T-helper 2 cell treated with Interferon-gamma antibody and Interleukin-4, amounts not matched to agents 5 μg/mL and 100 μg/mL, for 36 hours (primary cell): ENCODE data around the gene MYOM3.

Experiments used
- DNase-seq: peaks from one replicate; pipeline ENCODE4 v3.0.0; 2021; ENCODE audit warnings: low spot score
- H3K27ac Mint-ChIP-seq: one replicate; pipeline ENCODE4 v1.8.0; 2021; ENCODE audit warnings: mild to moderate bottlenecking, mixed read lengths
- H3K27me3 Mint-ChIP-seq: one replicate; pipeline ENCODE4 v1.8.0; 2021; ENCODE audit warnings: low read depth, mixed read lengths
- H3K36me3 Mint-ChIP-seq: one replicate; pipeline ENCODE4 v1.8.0; 2021; ENCODE audit warnings: low read depth, mixed read lengths
- H3K4me1 Mint-ChIP-seq: one replicate; pipeline ENCODE4 v1.8.0; 2021; ENCODE audit warnings: low read depth, mixed read lengths
- H3K4me3 Mint-ChIP-seq: one replicate; pipeline ENCODE4 v1.8.0; 2022; ENCODE audit warnings: mild to moderate bottlenecking, moderate library complexity, mixed read lengths
- H3K9me3 Mint-ChIP-seq: one replicate; pipeline ENCODE4 v1.8.0; 2021; ENCODE audit warnings: mixed read lengths

Gene MYOM3

DNA sequence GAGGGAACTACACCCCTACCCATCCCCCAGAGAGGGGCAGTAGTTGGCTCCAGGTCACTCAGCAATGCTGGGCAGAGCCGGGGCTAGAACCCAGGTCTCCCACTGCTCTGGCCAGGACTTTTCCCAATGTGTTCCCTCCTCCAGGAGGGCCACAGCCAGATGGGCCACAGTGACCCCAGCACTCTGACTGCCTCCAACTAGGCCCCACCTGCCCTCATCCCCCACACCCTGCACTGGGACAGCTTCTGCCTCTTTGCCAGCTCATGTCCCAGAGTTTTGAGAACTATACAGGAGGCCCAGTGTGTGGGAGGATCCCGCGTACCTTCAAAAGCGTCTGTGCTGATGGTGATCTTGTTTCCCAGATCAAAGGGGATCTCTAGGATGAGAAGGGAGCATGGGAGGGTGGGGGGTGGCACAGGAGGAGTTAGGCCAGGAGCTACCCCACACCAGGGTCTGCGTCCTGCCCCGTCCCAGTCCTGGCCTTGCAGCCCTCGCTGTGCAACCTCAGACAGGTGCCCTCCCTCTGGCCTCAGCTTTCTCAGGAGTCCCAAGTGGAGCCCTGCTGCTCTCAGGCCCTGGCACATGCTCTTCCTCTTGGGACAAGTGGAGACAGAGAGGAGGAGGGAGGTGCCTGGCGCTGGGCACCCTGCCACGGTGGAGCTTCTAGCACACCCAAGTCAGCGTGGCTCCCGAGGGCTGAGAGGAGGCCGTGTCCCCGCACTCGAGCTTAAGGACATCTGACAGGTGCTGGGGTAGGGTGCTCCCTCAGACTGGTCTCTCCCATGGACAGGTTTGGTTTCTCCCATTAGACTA lies 22.0 kb downstream of the MYOM3 start:
- H3K27ac Mint-ChIP-seq, result no peak overlapping the region
- H3K36me3 Mint-ChIP-seq, result no peaks in the 10 kb centered on the region
- peaks cover 3% of the 10 kb centered on the region for H3K27me3 Mint-ChIP-seq
- DNase-seq, result no peak
- no peak overlapping the region for H3K4me3 Mint-ChIP-seq
- H3K9me3 Mint-ChIP-seq, result no peaks in the 10 kb centered on the region
- no peaks in the 10 kb centered on the region for H3K4me1 Mint-ChIP-seq

DNA sequence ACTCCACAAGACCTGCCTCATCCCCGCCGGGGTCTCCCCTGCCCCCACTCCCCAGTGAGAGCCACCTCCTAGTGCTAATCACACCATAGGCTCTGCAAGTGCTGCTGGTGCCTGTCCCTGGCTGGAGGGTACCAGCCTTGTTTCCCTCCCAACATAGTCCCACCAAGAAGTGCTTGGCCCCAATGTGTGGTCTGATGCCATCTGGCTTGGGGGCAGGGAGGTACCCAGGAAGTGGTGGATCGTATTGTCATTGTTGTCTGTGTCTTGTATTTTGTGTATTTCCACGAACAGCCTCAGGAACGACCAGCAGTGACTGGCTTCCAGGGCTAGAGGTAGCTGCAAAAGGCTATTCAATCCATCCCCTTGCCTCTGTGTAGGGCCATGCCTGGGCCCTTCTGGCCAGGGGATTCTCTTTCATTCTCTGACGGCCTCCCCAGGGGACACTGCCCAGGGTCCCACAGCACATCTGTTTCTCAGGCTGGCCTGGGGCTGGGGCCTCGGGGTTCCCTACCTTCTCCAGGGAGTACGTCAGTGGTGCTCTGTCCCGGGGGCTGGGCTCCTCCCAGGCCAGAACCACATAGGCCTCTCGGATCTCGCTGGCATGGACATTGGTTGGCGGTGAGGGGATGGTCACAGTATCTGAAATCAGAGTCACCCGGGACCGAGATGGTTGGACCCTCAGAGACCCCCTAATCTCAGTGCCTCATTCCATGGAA lies 22.8 kb downstream of the MYOM3 start:
- Mint-ChIP-seq H3K4me3 (no peak overlapping the region), H3K9me3 (no peaks in the 10 kb centered on the region), H3K27ac (no peak overlapping the region), H3K36me3 (no peaks in the 10 kb centered on the region), H3K4me1 (no peaks in the 10 kb centered on the region), H3K27me3 (peaks cover 6% of the 10 kb centered on the region)
- no peak for DNase-seq

GRCh38 chr1:24086466-24086865 lies 25.5 kb downstream of the MYOM3 start:
- H3K4me3 Mint-ChIP-seq, result no peak overlapping the region
- no peak overlapping the region for H3K27ac Mint-ChIP-seq
- H3K27me3 Mint-ChIP-seq, result peaks cover 9% of the 10 kb centered on the region
- H3K9me3 Mint-ChIP-seq, result no peaks in the 10 kb centered on the region
- DNase-seq, result no peak
- H3K36me3 Mint-ChIP-seq, result no peaks in the 10 kb centered on the region
- no peaks in the 10 kb centered on the region for H3K4me1 Mint-ChIP-seq

DNA sequence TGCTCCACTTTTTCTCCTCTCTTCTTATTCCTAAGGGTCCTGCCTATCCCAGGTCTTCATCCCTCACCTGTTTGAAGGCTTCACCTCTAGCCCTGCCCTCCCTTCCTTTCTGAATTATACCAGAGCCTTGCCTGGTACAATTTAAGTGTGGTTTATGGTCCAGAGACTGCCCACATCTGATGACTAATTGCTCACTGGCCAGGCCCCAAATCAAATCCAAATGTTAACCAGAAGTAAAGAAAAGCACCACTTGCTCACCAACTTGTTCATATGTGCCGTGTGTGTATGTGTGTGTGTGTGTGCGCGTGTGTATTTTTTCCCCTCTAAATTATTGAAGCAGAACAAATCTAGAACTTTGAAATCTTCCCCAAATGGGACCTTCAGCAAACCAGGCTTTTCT lies 26.4 kb downstream of the MYOM3 start:
- Mint-ChIP-seq H3K27ac (no peak overlapping the region), H3K9me3 (no peaks in the 10 kb centered on the region), H3K4me3 (no peak overlapping the region), H3K4me1 (no peaks in the 10 kb centered on the region), H3K36me3 (no peaks in the 10 kb centered on the region), H3K27me3 (peaks cover 9% of the 10 kb centered on the region)
- no peak for DNase-seq

- no peaks in the 10 kb centered on the region for H3K4me1 Mint-ChIP-seq
- H3K9me3 Mint-ChIP-seq, result no peaks in the 10 kb centered on the region
- no peak overlapping the region for H3K4me3 Mint-ChIP-seq
- DNase-seq, result no peak
- peaks cover 10% of the 10 kb centered on the region for H3K27me3 Mint-ChIP-seq
- H3K36me3 Mint-ChIP-seq, result no peaks in the 10 kb centered on the region
- H3K27ac Mint-ChIP-seq, result no peak overlapping the region
Observed at GRCh38 chr1:24085007-24085406, 26.9 kb downstream of the MYOM3 start.

- Mint-ChIP-seq H3K36me3 (no peaks in the 10 kb centered on the region), H3K4me1 (no peaks in the 10 kb centered on the region), H3K9me3 (no peaks in the 10 kb centered on the region), H3K27me3 (peaks cover 10% of the 10 kb centered on the region), H3K4me3 (no peak overlapping the region), H3K27ac (no peak overlapping the region)
- no peak for DNase-seq
Observed at GRCh38 chr1:24084050-24084449, 27.9 kb downstream of the MYOM3 start.

- no peak overlapping the region for H3K4me3 Mint-ChIP-seq
- H3K4me1 Mint-ChIP-seq, result no peaks in the 10 kb centered on the region
- DNase-seq, result no peak
- peaks cover 10% of the 10 kb centered on the region for H3K27me3 Mint-ChIP-seq
- no peak overlapping the region for H3K27ac Mint-ChIP-seq
- no peaks in the 10 kb centered on the region for H3K36me3 Mint-ChIP-seq
- H3K9me3 Mint-ChIP-seq, result no peaks in the 10 kb centered on the region
Observed at GRCh38 chr1:24082372-24082771, 29.6 kb downstream of the MYOM3 start.

DNA sequence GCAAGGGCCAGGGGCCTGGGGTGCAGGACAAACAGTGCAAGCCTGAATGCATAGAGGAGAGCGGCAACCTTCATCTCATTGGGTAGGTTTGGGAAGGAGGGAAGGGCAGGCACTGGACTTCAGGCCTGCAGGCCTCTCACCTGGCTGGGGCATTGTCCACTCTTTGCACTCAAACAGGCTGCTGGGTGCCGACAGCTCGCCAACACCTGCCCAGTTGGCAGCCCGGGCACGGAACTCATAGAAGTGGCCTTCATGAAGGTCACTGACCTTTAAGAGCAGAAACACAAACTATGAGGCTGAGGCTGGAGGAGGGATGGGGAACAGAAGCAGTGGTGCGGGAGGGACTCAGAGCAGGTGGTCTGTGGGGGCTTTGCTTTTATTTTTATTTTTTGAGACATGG lies 30.7 kb downstream of the MYOM3 start:
- peaks cover 10% of the 10 kb centered on the region for H3K27me3 Mint-ChIP-seq
- H3K9me3 Mint-ChIP-seq, result no peaks in the 10 kb centered on the region
- no peaks in the 10 kb centered on the region for H3K36me3 Mint-ChIP-seq
- no peak overlapping the region for H3K27ac Mint-ChIP-seq
- DNase-seq, result no peak
- H3K4me3 Mint-ChIP-seq, result no peak overlapping the region
- no peaks in the 10 kb centered on the region for H3K4me1 Mint-ChIP-seq

DNA sequence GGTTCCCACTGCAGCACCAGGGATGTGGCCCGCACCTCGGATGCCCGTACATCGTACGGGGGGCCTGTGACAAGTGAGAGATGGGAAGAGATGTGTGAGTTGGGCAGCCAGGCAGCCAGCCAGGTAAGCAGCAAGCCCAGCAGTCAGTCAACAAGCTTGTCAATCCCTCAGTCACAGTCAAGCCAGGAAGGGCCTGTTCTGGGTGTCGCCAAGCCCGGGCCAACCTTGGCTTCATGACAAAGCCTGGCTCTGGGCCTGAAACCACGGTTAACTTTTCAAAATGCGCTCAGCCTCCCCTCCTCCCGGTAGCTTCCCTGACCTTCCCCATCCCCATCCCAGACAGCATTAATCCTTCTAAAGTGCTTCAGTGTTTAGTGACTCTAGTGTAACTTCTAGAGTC lies 31.8 kb downstream of the MYOM3 start:
- Mint-ChIP-seq H3K4me3 (no peak overlapping the region), H3K36me3 (no peaks in the 10 kb centered on the region)

DNA sequence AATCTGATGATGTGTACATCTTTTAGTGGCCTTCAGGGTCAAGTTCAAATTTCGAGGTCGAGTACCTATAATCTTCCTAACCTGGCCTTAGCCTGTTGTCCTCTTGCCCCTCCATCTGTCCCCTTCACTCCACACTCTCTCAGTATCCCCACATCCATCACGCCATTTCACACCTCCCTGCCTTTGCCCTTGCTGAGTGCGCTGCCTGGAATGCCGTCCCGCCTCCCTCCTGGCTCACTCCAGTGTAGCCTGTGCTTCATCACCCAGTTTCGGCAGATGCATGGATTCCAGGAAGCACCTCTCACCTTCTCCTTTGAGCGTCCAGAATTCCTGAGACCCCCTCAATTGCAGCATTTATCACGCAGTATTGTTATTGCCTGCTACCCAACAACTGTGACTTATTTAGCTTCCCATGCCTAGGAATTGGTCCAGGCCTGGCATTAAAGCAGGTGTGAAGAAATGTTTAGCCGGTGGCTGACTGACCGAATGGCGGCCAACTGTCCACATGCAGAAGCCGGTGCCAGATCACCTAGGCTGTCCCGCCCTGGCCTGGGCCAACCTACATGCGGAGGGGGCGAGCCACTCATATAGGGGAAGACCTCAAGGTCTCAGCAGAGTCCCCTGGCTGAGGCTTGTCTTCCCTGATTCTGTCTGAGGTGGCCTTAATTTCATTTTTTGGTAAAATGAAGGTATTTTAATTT lies 34.5 kb downstream of the MYOM3 start:
- no peak for DNase-seq
- H3K4me1 Mint-ChIP-seq, result no peaks in the 10 kb centered on the region
- no peak overlapping the region for H3K27ac Mint-ChIP-seq
- peaks cover 2% of the 10 kb centered on the region for H3K27me3 Mint-ChIP-seq
- no peaks in the 10 kb centered on the region for H3K9me3 Mint-ChIP-seq
- no peak overlapping the region for H3K4me3 Mint-ChIP-seq
- H3K36me3 Mint-ChIP-seq, result no peaks in the 10 kb centered on the region

More for the DNA sequence above, 31.8 kb downstream of the MYOM3 start:
- Mint-ChIP-seq H3K27ac (no peak overlapping the region), H3K4me1 (no peaks in the 10 kb centered on the region), H3K9me3 (no peaks in the 10 kb centered on the region), H3K27me3 (peaks cover 8% of the 10 kb centered on the region)
- DNase-seq, result no peak

GRCh38 chr1:24075946-24076345 lies 36.0 kb downstream of the MYOM3 start:
- no peaks in the 10 kb centered on the region for H3K36me3 Mint-ChIP-seq
- peaks cover 4% of the 10 kb centered on the region for H3K27me3 Mint-ChIP-seq
- H3K27ac Mint-ChIP-seq, result no peak overlapping the region
- no peaks in the 10 kb centered on the region for H3K9me3 Mint-ChIP-seq
- DNase-seq, result no peak
- H3K4me3 Mint-ChIP-seq, result no peak overlapping the region
- H3K4me1 Mint-ChIP-seq, result no peaks in the 10 kb centered on the region

DNA sequence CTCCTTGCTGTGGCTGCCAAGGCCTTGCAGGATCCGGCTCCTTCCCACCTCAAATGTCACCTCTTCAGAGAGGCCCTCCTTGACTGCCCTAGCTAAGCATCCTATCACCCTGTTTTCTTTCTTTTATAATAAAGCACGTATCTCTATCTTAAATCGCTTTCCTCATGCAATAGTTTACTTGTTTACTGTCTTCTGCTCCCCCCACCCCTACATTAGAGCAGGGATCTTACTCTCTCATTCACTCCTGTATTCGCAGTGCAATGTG lies 36.4 kb downstream of the MYOM3 start:
- no peaks in the 10 kb centered on the region for H3K36me3 Mint-ChIP-seq
- H3K4me1 Mint-ChIP-seq, result no peaks in the 10 kb centered on the region
- no peaks in the 10 kb centered on the region for H3K9me3 Mint-ChIP-seq
- no peak overlapping the region for H3K27ac Mint-ChIP-seq
- H3K4me3 Mint-ChIP-seq, result no peak overlapping the region
- no peak for DNase-seq
- H3K27me3 Mint-ChIP-seq, result peaks cover 7% of the 10 kb centered on the region

- H3K4me1 Mint-ChIP-seq, result no peaks in the 10 kb centered on the region
- peaks cover 6% of the 10 kb centered on the region for H3K27me3 Mint-ChIP-seq
- H3K36me3 Mint-ChIP-seq, result no peaks in the 10 kb centered on the region
- no peak overlapping the region for H3K27ac Mint-ChIP-seq
- no peaks in the 10 kb centered on the region for H3K9me3 Mint-ChIP-seq
- no peak for DNase-seq
- H3K4me3 Mint-ChIP-seq, result no peak overlapping the region
Observed at GRCh38 chr1:24074817-24075589, 36.9 kb downstream of the MYOM3 start.

DNA sequence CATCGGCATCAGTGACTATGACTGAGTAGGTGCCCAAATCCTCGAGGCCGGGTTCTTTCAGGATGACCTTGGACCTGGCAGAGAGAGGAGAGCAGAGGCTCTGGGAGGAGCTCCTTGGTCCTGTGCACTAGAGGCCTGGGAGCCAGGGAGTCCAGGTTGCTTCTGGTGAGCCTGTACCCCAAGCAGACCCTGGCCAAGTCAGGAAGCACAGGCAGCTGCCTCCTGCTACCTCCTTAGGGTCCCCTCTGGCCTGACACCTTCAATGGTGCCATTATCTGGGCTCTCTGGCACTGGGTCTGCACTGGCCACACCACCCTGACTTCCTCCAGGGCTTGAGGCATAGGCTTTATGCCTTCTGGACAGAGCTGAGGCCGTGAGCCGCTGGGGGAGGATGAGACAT lies 37.7 kb downstream of the MYOM3 start:
- peaks cover 6% of the 10 kb centered on the region for H3K27me3 Mint-ChIP-seq
- H3K4me1 Mint-ChIP-seq, result no peaks in the 10 kb centered on the region
- H3K27ac Mint-ChIP-seq, result no peak overlapping the region
- H3K36me3 Mint-ChIP-seq, result no peaks in the 10 kb centered on the region
- no peak for DNase-seq
- no peaks in the 10 kb centered on the region for H3K9me3 Mint-ChIP-seq
- H3K4me3 Mint-ChIP-seq, result no peak overlapping the region
